HepG2 (cell line): ENCODE results near the gene PFKP. TPM values are rescaled to one million over a fixed set of nuclear protein-coding genes. Genes with fewer than 3 reads are reported as not detected.
A peak's percentile ranks its signal among the peaks of the same experiment; 100 is the strongest.

Experiments used
- ATAC-seq: fragments of 200-7000 bp; cut with Tn5 transposase; 3 replicates; pipeline ENCODE4 v1.9.1; 2020; ENCODE audit warnings: mild to moderate bottlenecking, moderate library complexity
- BruUV-seq: library from RNA; stranded (reverse); fragments of 400-500 nt; replicated peaks from 2 replicates; lab custom pipeline; 2021; lab: Mats Ljungman, UMichigan
- CTCF ChIA-PET: fragments of 300-600 bp; formaldehyde crosslinking; extraction: SDS; loops from one replicate; lab custom pipeline; 2021; ENCODE audit warnings: low total read pairs, inconsistent platforms, low intra/inter-chr PET ratio; lab: Yijun Ruan, JAX
- POLR2A ChIA-PET: fragments of 350-600 bp; sonication (Branson Sonifier 250); formaldehyde crosslinking; loops from one replicate; lab custom pipeline; 2020; ENCODE audit warnings: antibody characterized with exemption, inconsistent platforms; lab: Yijun Ruan, JAX
- DNase-seq: peaks from one replicate; pipeline ENCODE4 v3.0.0-alpha.2; 2015; ENCODE audit warnings: low spot score
- FAIRE-seq: peaks from 3 replicates; lab custom pipeline; 2011; peaks lifted over from hg19 to GRCh38; lab: Jason Lieb, UNC
- H2AFZ ChIP-seq: one replicate; pipeline ENCODE4 v1.6.1; 2011; ENCODE audit warnings: low read length, inconsistent platforms
- H3K27ac ChIP-seq: fragments of 300-600 bp; 3 replicates; pipeline ENCODE4 v1.8.0; 2011; ENCODE audit warnings: mixed run types, mild to moderate bottlenecking, mixed read lengths, low read length, inconsistent platforms; ENCODE audit not compliant: insufficient read depth; ENCODE audit errors: extremely low read length
- H3K27me3 ChIP-seq, 2 experiments: fragments of 200-600 bp in 1 of 2; 2 replicates in 1 of 2; 3 replicates in 1 of 2; pipeline versions ENCODE4 v1.6.0 to v1.8.0; 2011; ENCODE audit warnings: low read length in 2 of 2, mild to moderate bottlenecking in 2 of 2, moderate library complexity in 2 of 2, inconsistent platforms in 1 of 2; ENCODE audit not compliant: insufficient read depth in 2 of 2, control insufficient read depth in 1 of 2
- H3K36me3 ChIP-seq, 2 experiments: fragments of 200-600 bp in 1 of 2; replicated peaks in 1 of 2; 2 replicates in 1 of 2; 3 replicates in 1 of 2; pipeline versions ENCODE4 v1.5.1 to v1.8.0; 2011; ENCODE audit warnings: low read length in 2 of 2, inconsistent platforms in 1 of 2; ENCODE audit not compliant: insufficient read depth in 2 of 2, control insufficient read depth in 1 of 2
- H3K4me1 ChIP-seq: 2 replicates; pipeline ENCODE4 v1.5.1; 2012; ENCODE audit warnings: low read length, inconsistent platforms; ENCODE audit not compliant: insufficient read depth
- H3K4me2 ChIP-seq: 2 replicates; pipeline ENCODE4 v1.6.0; 2011; ENCODE audit warnings: low read depth, low read length, inconsistent platforms
- H3K4me3 ChIP-seq, 3 experiments: fragments of 200-600 bp in 1 of 3; sonication (generic), shearing (Covaris generic) in 1 of 3; replicated peaks in 1 of 3; 2 replicates each; pipeline ENCODE4 v1.5.1; 2011 to 2016; ENCODE audit warnings: low read length in 3 of 3, inconsistent platforms in 2 of 3, low read depth in 2 of 3, mild to moderate bottlenecking in 2 of 3, control low read depth in 1 of 3, mixed read lengths in 1 of 3; ENCODE audit not compliant: insufficient read depth in 1 of 3
- H3K79me2 ChIP-seq: one replicate; pipeline ENCODE4 v1.6.1; 2011; ENCODE audit warnings: low read length, inconsistent platforms; ENCODE audit not compliant: insufficient read depth
- H3K9ac ChIP-seq: 2 replicates; pipeline ENCODE4 v1.6.0; 2011; ENCODE audit warnings: mild to moderate bottlenecking, low read depth, low read length, inconsistent platforms; ENCODE audit not compliant: insufficient read depth
- H3K9me3 ChIP-seq: 2 replicates; pipeline ENCODE4 v1.5.1; 2012; ENCODE audit warnings: mild to moderate bottlenecking, low read length
- H4K20me1 ChIP-seq: 2 replicates; pipeline ENCODE4 v1.6.0; 2011; ENCODE audit warnings: inconsistent platforms, mild to moderate bottlenecking, low read length, moderate library complexity; ENCODE audit not compliant: insufficient read depth
- ATF4 ChIP-seq, 2 experiments: fragments of 450-650 bp in 1 of 2; sonication (generic) in 1 of 2; formaldehyde crosslinking; IDR thresholded peaks; 2 replicates each; pipeline versions ENCODE4 v1.5.0 to v1.8.0; 2020 to 2022; ENCODE audit warnings: mild to moderate bottlenecking in 1 of 2, missing genetic modification reagents in 1 of 2
- DZIP1 ChIP-seq: sonication (generic); formaldehyde crosslinking; IDR thresholded peaks from 2 replicates; pipeline ENCODE4 v1.5.0; 2020; ENCODE audit warnings: mild to moderate bottlenecking, missing genetic modification reagents
- EZH2 ChIP-seq: conservative IDR thresholded peaks from 2 replicates; pipeline ENCODE4 v1.6.1; 2012; ENCODE audit warnings: mild to moderate bottlenecking, low read depth, low read length, moderate library complexity
- KDM5A ChIP-seq: fragments of 200-600 bp; sonication (generic); IDR thresholded peaks from 2 replicates; pipeline ENCODE4 v1.7.0; 2018; ENCODE audit warnings: antibody characterized with exemption, mild to moderate bottlenecking, low read length, borderline replicate concordance
- MEIS2 ChIP-seq: sonication (generic); formaldehyde crosslinking; IDR thresholded peaks from 2 replicates; pipeline ENCODE4 v1.9.0; 2021; ENCODE audit warnings: mild to moderate bottlenecking, missing genetic modification reagents
- MXD3 ChIP-seq: IDR thresholded peaks from 2 replicates; pipeline ENCODE4 v1.6.1; 2016; ENCODE audit warnings: mild to moderate bottlenecking, missing biosample characterization, missing genetic modification reagents
- MXI1 ChIP-seq: IDR thresholded peaks from 3 replicates; pipeline ENCODE4 v1.6.1; 2012; ENCODE audit warnings: low read depth, low read length, inconsistent platforms, borderline replicate concordance
- NR2F6 ChIP-seq, 2 experiments: IDR thresholded peaks; 2 replicates each; pipeline ENCODE4 v1.6.1; 2016; ENCODE audit warnings: antibody characterized with exemption in 1 of 2, mild to moderate bottlenecking in 1 of 2
- NRL ChIP-seq: sonication (generic); formaldehyde crosslinking; IDR thresholded peaks from 2 replicates; pipeline ENCODE4 v1.5.0; 2020; ENCODE audit warnings: missing genetic modification reagents, mild to moderate bottlenecking, moderate library complexity, borderline replicate concordance
- PCBP2 ChIP-seq: fragments of 200-400 bp; formaldehyde crosslinking; optimal IDR thresholded peaks from 2 replicates; pipeline ENCODE3; 2018; ENCODE audit warnings: low read length, low read depth; ENCODE audit not compliant: poor library complexity, severe bottlenecking
- RFXANK ChIP-seq: IDR thresholded peaks from 2 replicates; pipeline ENCODE4 v1.6.1; 2016
- RXRA ChIP-seq: sonication (generic); formaldehyde crosslinking; IDR thresholded peaks from 2 replicates; pipeline ENCODE4 v1.5.1; 2020; ENCODE audit warnings: missing genetic modification reagents
- SATB2 ChIP-seq: sonication (generic); formaldehyde crosslinking; IDR thresholded peaks from 2 replicates; pipeline ENCODE4 v1.5.0; 2020; ENCODE audit warnings: missing genetic modification reagents
- TEAD3 ChIP-seq: optimal IDR thresholded peaks from 2 replicates; pipeline ENCODE3; 2016; ENCODE audit warnings: borderline replicate concordance
- THAP11 ChIP-seq: IDR thresholded peaks from 2 replicates; pipeline ENCODE4 v1.6.1; 2016; ENCODE audit warnings: missing biosample characterization, missing genetic modification reagents
- XBP1 ChIP-seq: sonication (generic); formaldehyde crosslinking; IDR thresholded peaks from 2 replicates; pipeline ENCODE4 v1.5.0; 2020; ENCODE audit warnings: missing genetic modification reagents
- ZNF251 ChIP-seq: sonication (generic); formaldehyde crosslinking; IDR thresholded peaks from 2 replicates; pipeline ENCODE4 v1.9.0; 2021; ENCODE audit warnings: mild to moderate bottlenecking, missing genetic modification reagents
- ZNF296 ChIP-seq: sonication (generic); formaldehyde crosslinking; conservative IDR thresholded peaks from 2 replicates; pipeline ENCODE4 v1.5.0; 2020; ENCODE audit warnings: mild to moderate bottlenecking, missing genetic modification reagents
- ZNF557 ChIP-seq: sonication (generic); formaldehyde crosslinking; IDR thresholded peaks from 2 replicates; pipeline ENCODE4 v1.4.0; 2020; ENCODE audit warnings: missing genetic modification reagents
- ZSCAN30 ChIP-seq: sonication (generic); formaldehyde crosslinking; IDR thresholded peaks from 2 replicates; pipeline ENCODE4 v1.5.0; 2020; ENCODE audit warnings: mild to moderate bottlenecking, missing genetic modification reagents
- WGBS: methylation state at CpG from one replicate; pipeline ENCODE4 v1.1.6; 2017; ENCODE audit warnings: low lambda C conversion rate; 5-methylcytosine and 5-hydroxymethylcytosine counted together
- in situ Hi-C: cut with HindIII; loops from 2 replicates; pipeline ENCODE4 v1.10.0; 2017; ENCODE audit warnings: low pct_unique_long_range_greater_than_20kb; ENCODE audit not compliant: extremely low pct_ligation_motif_present
- intact Hi-C: fragments of 100-400 bp; cut with micrococcal nuclease; formaldehyde crosslinking; loops from one replicate; pipeline ENCODE4 v1.10.0; 2022; ENCODE audit not compliant: unreplicated experiment
- polyA plus RNA-seq, 8 experiments: library from polyadenylated mRNA; depleted of rRNA in 3 of 8; stranded (reverse) in 7 of 8; unstranded in 1 of 8; fragments of >200 nt; fragmentation: Illumina TruSeq in 4 of 8; extraction: Trizol in 4 of 8; gene quantifications; 2 replicates each; pipeline versions ENCODE4 v1.2.1 to v1.2.3, GENCODE V29; 2011 to 2016; ENCODE audit warnings: low read depth in 4 of 8, missing spikeins in 1 of 8, mixed read lengths in 1 of 8; ENCODE audit not compliant: insufficient read depth in 1 of 8
- total RNA-seq, 5 experiments: library from RNA; depleted of rRNA; stranded (reverse); fragments of >200 nt; fragmentation: Illumina TruSeq; extraction: Trizol; gene quantifications; 2 replicates each; pipeline ENCODE4 v1.2.3, GENCODE V29; 2016; ENCODE audit warnings: low read depth in 1 of 5

Gene PFKP
- total and polyA plus RNA-seq, 2 of the 13 experiments (the other 11 are each of a cell fraction or from before 2014, with no cell fraction given) = 0.80 to 2.4 TPM

- peak; percentile 37; the same call in 1 of the 2 replicates for TF ChIP-seq NR2F6 (IDR thresholded peaks at IDR 0.05)
- peak; percentile 46; the same call in 1 of the 2 replicates for TF ChIP-seq NR2F6 (CRISPR knock-in tag; IDR thresholded peaks at IDR 0.05)
- TF ChIP-seq KDM5A = no peak
- no peak for TF ChIP-seq ZNF251 (CRISPR knock-in tag)
- no peak for TF ChIP-seq ZNF557 (CRISPR knock-in tag)
- TF ChIP-seq ZSCAN30 (CRISPR knock-in tag) = no peak
- TF ChIP-seq RXRA (CRISPR knock-in tag) = peak; percentile 36; the same call in 1 of the 2 replicates
- no peak for TF ChIP-seq MEIS2 (CRISPR knock-in tag)
Measured at GRCh38 chr10:3074145-3074665, 6.9 kb downstream of the PFKP start (continued).

GRCh38 chr10:3074985-3075600, 7.7 kb downstream of the PFKP start:
- H4K20me1 ChIP-seq = no peaks in the 10 kb centered on the region
- H3K4me1 ChIP-seq = peaks cover 12% of the 10 kb centered on the region
- no TSS peak for BruUV-seq
- no peak overlapping the region for H3K9ac ChIP-seq
- no peak overlapping the region for H2AFZ ChIP-seq
- no peaks in the 10 kb centered on the region for H3K9me3 ChIP-seq
- DNase-seq (no peak), FAIRE-seq (no peak), ATAC-seq (no peak)
- WGBS = 73% methylated on average over 10 of the region's 10 CpGs
- CTCF ChIA-PET = no interaction called here
- TF ChIP-seq PCBP2 (no peak), MXI1 (no peak), MXD3 (CRISPR knock-in tag) (no peak), NRL (CRISPR knock-in tag) (no peak), ATF4 (CRISPR knock-in tag; IDR thresholded peaks at IDR 0.05) (no peak), DZIP1 (CRISPR knock-in tag) (no peak), EZH2 (no peak), SATB2 (CRISPR knock-in tag) (no peak), RFXANK (CRISPR knock-in tag) (no peak), THAP11 (no peak), TEAD3 (CRISPR knock-in tag) (no peak), ZNF296 (CRISPR knock-in tag) (no peak), XBP1 (CRISPR knock-in tag) (no peak)
- H3K4me3 ChIP-seq = no peak overlapping the region
- no peaks in the 10 kb centered on the region for H3K27me3 ChIP-seq
- H3K79me2 ChIP-seq = no peaks in the 10 kb centered on the region
- H3K36me3 ChIP-seq = no peaks in the 10 kb centered on the region
- POLR2A ChIA-PET = no interaction called here
- intact Hi-C loops (no loop called here), in situ Hi-C loops (no loop called here)
- H3K27ac ChIP-seq = no peak overlapping the region
- no peak overlapping the region for H3K4me2 ChIP-seq
